ENCODE measurements around the gene MGME1.

Gene MGME1

DNA sequence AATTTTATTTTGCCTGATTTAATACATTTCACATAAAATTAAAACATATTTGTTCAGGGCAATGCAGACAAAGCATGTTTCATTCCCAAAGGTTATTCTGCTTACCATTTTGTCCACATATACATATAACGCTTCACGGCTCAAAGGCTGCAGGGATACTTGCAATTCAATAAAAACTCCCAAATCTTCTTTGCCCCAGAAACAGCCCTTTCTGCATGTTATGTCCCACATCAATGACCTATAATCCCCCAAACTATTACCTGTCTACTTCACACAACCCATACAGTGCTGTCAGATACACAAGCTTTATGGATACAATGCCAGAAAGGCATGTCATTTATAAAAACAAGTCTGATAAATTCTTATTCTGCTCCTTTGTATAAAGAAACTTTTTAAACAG lies 20.4 kb upstream of the MGME1 start:
- no peak overlapping the region for H3K4me3 ChIP-seq (ENCODE audit: low read length in 2 of 2)
- H3K9me3 ChIP-seq (replicated peaks in 1 of 2; ENCODE audit: control insufficient read depth in 2 of 2, insufficient read depth in 1 of 2, low read depth in 1 of 2, low read length in 2 of 2): peaks cover 0 to 2% of the 10 kb centered on the region in 2 donors
- H3K4me2 ChIP-seq (ENCODE audit: insufficient read depth, low read length, poor library complexity, severe bottlenecking): no peak overlapping the region
- no peak overlapping the region for H3K18ac ChIP-seq (ENCODE audit: low read length)
- peaks cover 52 to 97% of the 10 kb centered on the region in 2 donors for H3K36me3 ChIP-seq (replicated peaks in 1 of 2; ENCODE audit: control insufficient read depth in 2 of 2, insufficient read depth in 2 of 2, low read length in 2 of 2)
- WGBS, 2 donors (ENCODE audit: extremely low coverage in 2 of 2, insufficient read length in 2 of 2, insufficient replicate concordance in 1 of 2): no CpG with 5 or more reads among the region's 2 CpGs
- no peak overlapping the region for H3K4ac ChIP-seq (ENCODE audit: low read length)
- no peaks in the 10 kb centered on the region for H3K27me3 ChIP-seq (ENCODE audit: control insufficient read depth in 3 of 3, insufficient read depth in 3 of 3, low read depth in 1 of 3, low read length in 3 of 3)
- H3K79me1 ChIP-seq (ENCODE audit: low read depth, low read length): peaks cover 2% of the 10 kb centered on the region
- no peak overlapping the region for H3K9ac ChIP-seq (ENCODE audit: low read depth, low read length, poor library complexity)
- H4K8ac ChIP-seq (ENCODE audit: low read depth, low read length): no peak overlapping the region
- no peak overlapping the region for H2BK120ac ChIP-seq (ENCODE audit: low read depth, low read length)
- no peaks in the 10 kb centered on the region for H3K4me1 ChIP-seq (ENCODE audit: control insufficient read depth in 2 of 2, insufficient read depth in 1 of 2, low read depth in 1 of 2, low read length in 2 of 2)
- H3K14ac ChIP-seq (ENCODE audit: low read length): no peak overlapping the region
- H2AK5ac ChIP-seq (ENCODE audit: low read depth, low read length): no peak overlapping the region
- H2BK5ac ChIP-seq (ENCODE audit: low read length): no peak overlapping the region
- H4K91ac ChIP-seq (ENCODE audit: low read depth, low read length, poor library complexity): no peak overlapping the region
- H2AFZ ChIP-seq (ENCODE audit: low read length): no peak overlapping the region
- no peak overlapping the region for H3K27ac ChIP-seq (replicated peaks; ENCODE audit: low read length)
- no peak overlapping the region for H2BK15ac ChIP-seq (ENCODE audit: low read length)
- H3K23ac ChIP-seq (ENCODE audit: low read depth, low read length, poor library complexity): no peak overlapping the region
- no peak for DNase-seq (ENCODE audit: low spot score)
- no peak overlapping the region for H2BK12ac ChIP-seq (ENCODE audit: low read length)

DNA sequence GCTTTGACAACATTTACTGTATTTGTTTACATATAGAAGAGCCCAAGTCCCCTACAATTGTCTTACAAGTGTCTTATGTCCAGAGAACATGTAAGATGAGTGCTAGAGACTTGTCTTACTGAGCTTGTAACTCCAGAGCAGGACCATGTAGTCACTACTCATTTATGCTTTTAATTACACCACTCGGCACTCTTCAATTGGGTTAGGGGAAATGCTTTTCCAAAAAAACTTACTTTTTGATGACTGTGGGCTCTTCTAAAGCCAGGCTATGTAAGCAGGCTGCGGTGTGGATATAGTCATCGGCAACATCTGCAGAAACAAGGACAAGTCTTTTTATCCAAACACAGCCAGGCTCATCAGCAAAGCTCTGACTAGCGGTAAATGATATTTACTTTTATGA lies 18.9 kb upstream of the MGME1 start:
- Histone ChIP-seq H2AK5ac (ENCODE audit: low read depth, low read length) (no peak overlapping the region), H3K4me3 (ENCODE audit: low read length in 2 of 2) (no peak overlapping the region), H2BK5ac (ENCODE audit: low read length) (no peak overlapping the region), H3K9ac (ENCODE audit: low read depth, low read length, poor library complexity) (no peak overlapping the region), H2BK120ac (ENCODE audit: low read depth, low read length) (no peak overlapping the region), H3K9me3 (replicated peaks in 1 of 2; ENCODE audit: control insufficient read depth in 2 of 2, insufficient read depth in 1 of 2, low read depth in 1 of 2, low read length in 2 of 2) (peaks cover 0 to 2% of the 10 kb centered on the region in 2 donors), H3K4me1 (ENCODE audit: control insufficient read depth in 2 of 2, insufficient read depth in 1 of 2, low read depth in 1 of 2, low read length in 2 of 2) (no peaks in the 10 kb centered on the region), H2BK12ac (ENCODE audit: low read length) (no peak overlapping the region), H3K27me3 (ENCODE audit: control insufficient read depth in 3 of 3, insufficient read depth in 3 of 3, low read depth in 1 of 3, low read length in 3 of 3) (no peaks in the 10 kb centered on the region), H2BK15ac (ENCODE audit: low read length) (no peak overlapping the region), H3K14ac (ENCODE audit: low read length) (no peak overlapping the region), H3K79me1 (ENCODE audit: low read depth, low read length) (peaks cover 2% of the 10 kb centered on the region), H3K36me3 (replicated peaks in 1 of 2; ENCODE audit: control insufficient read depth in 2 of 2, insufficient read depth in 2 of 2, low read length in 2 of 2) (peaks cover 56 to 99% of the 10 kb centered on the region in 2 donors), H4K8ac (ENCODE audit: low read depth, low read length) (no peak overlapping the region), H3K4me2 (ENCODE audit: insufficient read depth, low read length, poor library complexity, severe bottlenecking) (no peak overlapping the region), H3K23ac (ENCODE audit: low read depth, low read length, poor library complexity) (no peak overlapping the region), H4K91ac (ENCODE audit: low read depth, low read length, poor library complexity) (no peak overlapping the region), H3K18ac (ENCODE audit: low read length) (no peak overlapping the region), H2AFZ (ENCODE audit: low read length) (no peak overlapping the region), H3K4ac (ENCODE audit: low read length) (no peak overlapping the region), H3K27ac (replicated peaks; ENCODE audit: low read length) (no peak overlapping the region)
- DNase-seq (ENCODE audit: low spot score): no peak
- no CpG with 5 or more reads among the region's 4 CpGs for WGBS, 2 donors (ENCODE audit: extremely low coverage in 2 of 2, insufficient read length in 2 of 2, insufficient replicate concordance in 1 of 2)

DNA sequence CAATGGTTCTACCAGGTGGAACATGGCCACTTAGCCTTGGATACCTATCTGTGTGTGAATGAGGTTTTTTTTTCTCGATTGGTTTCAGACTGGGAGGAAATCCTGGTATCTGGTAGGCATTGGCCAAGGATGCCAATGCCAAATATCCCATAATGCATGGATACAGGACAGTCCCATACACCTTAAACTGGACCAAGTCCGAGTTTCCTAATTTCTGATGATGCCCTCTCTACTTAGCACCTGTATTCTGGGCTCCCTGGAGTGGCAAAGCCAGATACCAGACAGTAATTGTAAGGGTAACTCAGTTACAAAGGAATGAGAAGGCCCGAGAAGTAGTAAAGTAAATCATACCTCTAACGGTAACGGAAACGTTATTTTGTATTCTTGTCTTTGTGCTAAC lies 18.1 kb upstream of the MGME1 start:
- Histone ChIP-seq H3K4me3 (ENCODE audit: low read length in 2 of 2) (no peak overlapping the region), H4K8ac (ENCODE audit: low read depth, low read length) (no peak overlapping the region), H2BK12ac (ENCODE audit: low read length) (no peak overlapping the region), H3K36me3 (replicated peaks in 1 of 2; ENCODE audit: control insufficient read depth in 2 of 2, insufficient read depth in 2 of 2, low read length in 2 of 2) (peaks cover 53 to 99% of the 10 kb centered on the region in 2 donors), H3K4ac (ENCODE audit: low read length) (no peak overlapping the region), H4K91ac (ENCODE audit: low read depth, low read length, poor library complexity) (no peak overlapping the region), H3K23ac (ENCODE audit: low read depth, low read length, poor library complexity) (no peak overlapping the region), H3K9ac (ENCODE audit: low read depth, low read length, poor library complexity) (no peak overlapping the region), H3K27ac (replicated peaks; ENCODE audit: low read length) (no peak overlapping the region), H3K27me3 (ENCODE audit: control insufficient read depth in 3 of 3, insufficient read depth in 3 of 3, low read depth in 1 of 3, low read length in 3 of 3) (no peaks in the 10 kb centered on the region), H3K79me1 (ENCODE audit: low read depth, low read length) (peaks cover 2% of the 10 kb centered on the region), H2BK120ac (ENCODE audit: low read depth, low read length) (no peak overlapping the region), H2AK5ac (ENCODE audit: low read depth, low read length) (no peak overlapping the region), H2BK5ac (ENCODE audit: low read length) (no peak overlapping the region), H2BK15ac (ENCODE audit: low read length) (no peak overlapping the region), H2AFZ (ENCODE audit: low read length) (no peak overlapping the region), H3K18ac (ENCODE audit: low read length) (no peak overlapping the region), H3K14ac (ENCODE audit: low read length) (no peak overlapping the region), H3K9me3 (replicated peaks in 1 of 2; ENCODE audit: control insufficient read depth in 2 of 2, insufficient read depth in 1 of 2, low read depth in 1 of 2, low read length in 2 of 2) (peaks cover 0 to 2% of the 10 kb centered on the region in 2 donors), H3K4me2 (ENCODE audit: insufficient read depth, low read length, poor library complexity, severe bottlenecking) (no peak overlapping the region), H3K4me1 (ENCODE audit: control insufficient read depth in 2 of 2, insufficient read depth in 1 of 2, low read depth in 1 of 2, low read length in 2 of 2) (no peaks in the 10 kb centered on the region)
- no peak for DNase-seq (ENCODE audit: low spot score)
- no CpG with 5 or more reads among the region's 6 CpGs for WGBS, 2 donors (ENCODE audit: extremely low coverage in 2 of 2, insufficient read length in 2 of 2, insufficient replicate concordance in 1 of 2)

DNA sequence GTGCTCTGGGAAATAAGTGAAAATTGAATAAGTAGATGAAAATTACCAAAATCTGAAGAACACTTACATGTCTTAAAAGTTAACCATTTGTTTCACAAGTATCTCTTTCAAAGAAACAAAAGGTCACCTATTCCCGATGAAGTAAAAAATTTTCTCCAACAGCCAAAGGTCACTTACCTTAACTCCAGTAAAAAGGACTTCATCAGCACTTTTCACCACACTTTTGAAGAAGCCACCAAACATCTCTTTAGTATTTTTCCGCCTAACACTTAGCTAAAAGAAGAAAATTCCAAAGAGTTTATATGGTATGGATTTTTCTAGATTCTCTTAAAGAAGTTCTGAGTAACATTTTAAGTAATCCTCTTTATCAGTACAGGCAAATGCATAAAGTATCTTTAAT lies 17.5 kb upstream of the MGME1 start:
- Histone ChIP-seq H2AFZ (ENCODE audit: low read length) (no peak overlapping the region), H2BK5ac (ENCODE audit: low read length) (no peak overlapping the region), H3K4ac (ENCODE audit: low read length) (no peak overlapping the region), H3K18ac (ENCODE audit: low read length) (no peak overlapping the region), H4K91ac (ENCODE audit: low read depth, low read length, poor library complexity) (no peak overlapping the region), H3K27ac (replicated peaks; ENCODE audit: low read length) (no peak overlapping the region), H3K9ac (ENCODE audit: low read depth, low read length, poor library complexity) (no peak overlapping the region), H3K9me3 (replicated peaks in 1 of 2; ENCODE audit: control insufficient read depth in 2 of 2, insufficient read depth in 1 of 2, low read depth in 1 of 2, low read length in 2 of 2) (no peaks in the 10 kb centered on the region), H3K14ac (ENCODE audit: low read length) (no peak overlapping the region), H3K79me1 (ENCODE audit: low read depth, low read length) (peaks cover 2% of the 10 kb centered on the region), H3K36me3 (replicated peaks in 1 of 2; ENCODE audit: control insufficient read depth in 2 of 2, insufficient read depth in 2 of 2, low read length in 2 of 2) (peaks cover 50 to 99% of the 10 kb centered on the region in 2 donors), H2AK5ac (ENCODE audit: low read depth, low read length) (no peak overlapping the region), H3K23ac (ENCODE audit: low read depth, low read length, poor library complexity) (no peak overlapping the region), H4K8ac (ENCODE audit: low read depth, low read length) (no peak overlapping the region), H3K27me3 (ENCODE audit: control insufficient read depth in 3 of 3, insufficient read depth in 3 of 3, low read depth in 1 of 3, low read length in 3 of 3) (no peaks in the 10 kb centered on the region), H2BK15ac (ENCODE audit: low read length) (no peak overlapping the region), H3K4me2 (ENCODE audit: insufficient read depth, low read length, poor library complexity, severe bottlenecking) (no peak overlapping the region), H3K4me1 (ENCODE audit: control insufficient read depth in 2 of 2, insufficient read depth in 1 of 2, low read depth in 1 of 2, low read length in 2 of 2) (no peaks in the 10 kb centered on the region), H2BK120ac (ENCODE audit: low read depth, low read length) (no peak overlapping the region), H2BK12ac (ENCODE audit: low read length) (no peak overlapping the region), H3K4me3 (ENCODE audit: low read length in 2 of 2) (no peak overlapping the region)
- no CpG with 5 or more reads among the region's 2 CpGs for WGBS, 2 donors (ENCODE audit: extremely low coverage in 2 of 2, insufficient read length in 2 of 2, insufficient replicate concordance in 1 of 2)
- DNase-seq (ENCODE audit: low spot score): no peak
